Tibial artery (tissue), 4 donors: Measurements from ENCODE around the gene SMTNL2.

Source experiments
- DNase-seq, 2 donors: peaks; one replicate each; pipeline ENCODE4 v3.0.0-alpha.2; 2019
- H3K27ac ChIP-seq, 2 donors: fragments of 200-600 bp; sonication (generic) in 1 of 2; 1 replicate in 1 of 2; 2 replicates in 1 of 2; pipeline ENCODE4 v1.5.1; 2018 to 2019; ENCODE audit warnings: mild to moderate bottlenecking in 1 of 2
- H3K27me3 ChIP-seq, 2 donors: fragments of 200-600 bp; sonication (generic) in 1 of 2; one replicate each; pipeline versions ENCODE4 v1.5.1 to v1.6.0; 2016 to 2019
- H3K36me3 ChIP-seq, 3 donors: fragments of 200-600 bp; sonication (generic) in 2 of 3; one replicate each; pipeline ENCODE4 v1.5.1; 2016 to 2019; ENCODE audit warnings: mild to moderate bottlenecking in 2 of 3
- H3K4me1 ChIP-seq, 4 donors: fragments of 200-600 bp; sonication (generic) in 2 of 4; 1 replicate in 3 of 4; 2 replicates in 1 of 4; pipeline ENCODE4 v1.5.1; 2016 to 2019
- H3K4me3 ChIP-seq, 2 donors: fragments of 200-600 bp; sonication (generic) in 1 of 2; 1 replicate in 1 of 2; 2 replicates in 1 of 2; pipeline ENCODE4 v1.5.1; 2018 to 2019; ENCODE audit warnings: mild to moderate bottlenecking in 2 of 2
- H3K9me3 ChIP-seq, 3 donors: fragments of 200-600 bp; sonication (generic) in 1 of 3; one replicate each; pipeline ENCODE4 v1.5.1; 2016 to 2019
- intact Hi-C: fragments of 100-400 bp; cut with DNase I; formaldehyde crosslinking; loops from one replicate; pipeline ENCODE4 v1.15.0; 2023; ENCODE audit warnings: low total_unique reads
- TF ChIP-seq, protein P1 (sequence below), 2 experiments: fragments of 200-600 bp in 1 of 2; fragments of 450-650 bp in 1 of 2; IDR thresholded peaks; one replicate each; pipeline ENCODE4 v1.5.1; 2017 to 2019; ENCODE audit warnings: antibody characterized with exemption in 2 of 2, mild to moderate bottlenecking in 1 of 2, moderate library complexity in 1 of 2

Gene SMTNL2

DNA sequence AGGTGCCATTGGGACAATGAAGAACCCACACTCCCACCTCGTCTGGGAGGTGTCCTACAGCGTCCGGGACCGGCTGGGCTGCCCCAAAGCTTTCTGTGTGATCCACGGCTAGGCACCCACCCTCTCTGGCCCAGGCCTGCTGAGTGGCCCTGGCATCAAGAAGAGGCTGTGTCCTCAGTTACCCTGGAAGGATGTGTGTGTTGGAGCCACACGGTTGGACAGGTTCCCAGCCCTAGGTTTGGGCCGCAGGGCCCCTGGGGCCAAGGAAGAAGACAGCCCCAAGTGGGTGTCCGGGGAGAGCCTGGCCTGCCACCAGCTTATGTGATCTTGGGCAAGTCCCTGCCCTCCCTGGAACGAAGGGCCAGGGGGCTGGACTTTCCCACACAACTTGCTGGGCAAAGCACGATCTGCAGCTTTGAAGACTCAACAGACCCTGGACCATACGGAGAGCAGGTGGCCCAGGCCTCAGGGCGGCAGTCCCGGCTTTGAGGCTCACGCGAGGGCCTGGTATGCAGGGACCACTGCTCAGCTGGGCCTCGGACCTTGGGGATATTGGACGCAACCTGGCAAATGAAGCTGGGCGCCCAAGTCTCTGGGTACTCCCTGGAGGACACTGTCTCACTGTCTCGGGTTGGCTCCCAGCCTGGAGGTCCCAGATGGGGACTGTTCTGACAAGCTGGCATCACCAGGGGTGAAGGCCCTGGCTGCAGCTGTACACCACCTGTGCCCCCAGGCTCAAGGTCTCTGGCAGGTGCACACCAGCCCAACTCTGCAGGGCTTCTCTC lies 46.7 kb upstream of the SMTNL2 start:
- no peak overlapping the region for H3K4me3 ChIP-seq
- no peak for DNase-seq
- intact Hi-C loops: no loop called here
- TF ChIP-seq, protein P1, sequence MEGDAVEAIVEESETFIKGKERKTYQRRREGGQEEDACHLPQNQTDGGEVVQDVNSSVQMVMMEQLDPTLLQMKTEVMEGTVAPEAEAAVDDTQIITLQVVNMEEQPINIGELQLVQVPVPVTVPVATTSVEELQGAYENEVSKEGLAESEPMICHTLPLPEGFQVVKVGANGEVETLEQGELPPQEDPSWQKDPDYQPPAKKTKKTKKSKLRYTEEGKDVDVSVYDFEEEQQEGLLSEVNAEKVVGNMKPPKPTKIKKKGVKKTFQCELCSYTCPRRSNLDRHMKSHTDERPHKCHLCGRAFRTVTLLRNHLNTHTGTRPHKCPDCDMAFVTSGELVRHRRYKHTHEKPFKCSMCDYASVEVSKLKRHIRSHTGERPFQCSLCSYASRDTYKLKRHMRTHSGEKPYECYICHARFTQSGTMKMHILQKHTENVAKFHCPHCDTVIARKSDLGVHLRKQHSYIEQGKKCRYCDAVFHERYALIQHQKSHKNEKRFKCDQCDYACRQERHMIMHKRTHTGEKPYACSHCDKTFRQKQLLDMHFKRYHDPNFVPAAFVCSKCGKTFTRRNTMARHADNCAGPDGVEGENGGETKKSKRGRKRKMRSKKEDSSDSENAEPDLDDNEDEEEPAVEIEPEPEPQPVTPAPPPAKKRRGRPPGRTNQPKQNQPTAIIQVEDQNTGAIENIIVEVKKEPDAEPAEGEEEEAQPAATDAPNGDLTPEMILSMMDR (IDR thresholded peaks at IDR 0.05): no peak
- H3K27me3 ChIP-seq: peaks cover 0 to 6% of the 10 kb centered on the region in 2 donors
- H3K9me3 ChIP-seq: no peaks in the 10 kb centered on the region
- peaks cover 10 to 66% (median 32%) of the 10 kb centered on the region in 4 donors for H3K4me1 ChIP-seq
- peaks cover 11 to 51% (median 41%) of the 10 kb centered on the region in 3 donors for H3K36me3 ChIP-seq
- H3K27ac ChIP-seq: peak overlapping the region; percentile 58 to 77

DNA sequence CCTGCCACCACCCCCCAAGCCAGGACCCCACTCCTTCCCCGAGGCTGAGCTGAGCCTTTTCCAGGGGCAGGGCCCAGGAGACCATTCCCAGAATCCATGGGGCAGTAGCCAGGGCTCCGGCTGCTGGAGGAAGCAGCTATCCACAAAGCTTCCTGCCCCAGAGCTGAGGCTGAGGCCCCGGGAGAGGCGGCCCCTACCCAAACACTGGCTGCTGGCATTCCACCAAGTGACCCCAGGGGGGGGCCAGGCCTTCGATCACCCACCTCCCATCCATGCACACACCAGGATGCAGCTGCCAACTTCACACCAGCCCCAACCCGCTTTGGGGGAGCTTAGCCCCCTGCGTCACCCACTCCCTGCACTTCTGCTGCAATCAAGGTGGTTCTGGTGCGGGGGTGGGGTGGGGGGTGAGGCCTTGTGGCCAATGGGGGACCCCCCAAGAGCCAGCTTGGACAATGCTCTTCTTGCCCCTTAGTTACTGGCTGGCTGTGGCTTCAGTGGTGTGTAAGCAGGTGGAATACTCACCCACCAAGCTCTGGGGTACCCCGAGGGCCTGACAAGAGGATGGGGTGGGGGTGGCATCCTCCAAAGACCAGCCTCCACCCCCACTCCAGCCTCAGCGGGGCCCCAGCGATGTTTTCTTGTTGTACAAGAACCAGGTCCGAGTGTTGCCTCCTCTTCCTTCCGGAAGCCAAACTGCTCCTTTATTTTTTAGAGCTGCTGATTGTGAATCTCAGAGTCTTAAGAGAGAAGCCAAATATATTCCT lies 45.9 kb upstream of the SMTNL2 start:
- intact Hi-C loops: no loop called here
- Histone ChIP-seq H3K4me1 (peaks cover 10 to 66% (median 32%) of the 10 kb centered on the region in 4 donors), H3K27ac (peak overlapping the region; percentile 58 to 77), H3K4me3 (no peak overlapping the region), H3K36me3 (peaks cover 17 to 58% (median 49%) of the 10 kb centered on the region in 3 donors), H3K9me3 (no peaks in the 10 kb centered on the region), H3K27me3 (peaks cover 0 to 4% of the 10 kb centered on the region in 2 donors)
- no peak for DNase-seq
- TF ChIP-seq, protein P1 (IDR thresholded peaks at IDR 0.05): no peak

DNA sequence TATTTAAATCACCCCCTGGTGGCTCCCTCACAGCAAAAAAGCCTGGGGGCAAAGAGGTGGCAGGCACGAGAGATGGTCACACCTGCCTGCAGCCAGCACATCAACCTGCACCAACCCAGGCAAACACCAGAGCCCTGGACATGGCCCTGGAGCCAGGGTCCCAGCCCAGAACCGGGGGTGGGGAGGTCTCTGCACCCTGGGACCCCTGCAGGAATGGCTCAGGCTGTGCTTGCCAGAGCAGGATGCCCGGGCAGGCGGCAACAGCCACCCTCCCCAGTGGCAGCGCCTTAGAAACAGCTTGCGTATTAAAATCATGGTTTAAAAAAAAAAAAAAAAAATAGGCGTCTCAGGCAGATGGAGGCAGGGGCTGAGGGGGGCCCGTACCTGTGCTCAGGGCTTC lies 45.3 kb upstream of the SMTNL2 start:
- Histone ChIP-seq H3K27me3 (no peaks in the 10 kb centered on the region), H3K27ac (peak overlapping the region in 1 of 2 donors; percentile 58), H3K4me1 (peaks cover 10 to 65% (median 32%) of the 10 kb centered on the region in 4 donors), H3K4me3 (no peak overlapping the region), H3K36me3 (peaks cover 19 to 64% (median 55%) of the 10 kb centered on the region in 3 donors), H3K9me3 (no peaks in the 10 kb centered on the region)
- DNase-seq: no peak
- TF ChIP-seq, protein P1 (IDR thresholded peaks at IDR 0.05): no peak
- intact Hi-C loops: no loop called here

DNA sequence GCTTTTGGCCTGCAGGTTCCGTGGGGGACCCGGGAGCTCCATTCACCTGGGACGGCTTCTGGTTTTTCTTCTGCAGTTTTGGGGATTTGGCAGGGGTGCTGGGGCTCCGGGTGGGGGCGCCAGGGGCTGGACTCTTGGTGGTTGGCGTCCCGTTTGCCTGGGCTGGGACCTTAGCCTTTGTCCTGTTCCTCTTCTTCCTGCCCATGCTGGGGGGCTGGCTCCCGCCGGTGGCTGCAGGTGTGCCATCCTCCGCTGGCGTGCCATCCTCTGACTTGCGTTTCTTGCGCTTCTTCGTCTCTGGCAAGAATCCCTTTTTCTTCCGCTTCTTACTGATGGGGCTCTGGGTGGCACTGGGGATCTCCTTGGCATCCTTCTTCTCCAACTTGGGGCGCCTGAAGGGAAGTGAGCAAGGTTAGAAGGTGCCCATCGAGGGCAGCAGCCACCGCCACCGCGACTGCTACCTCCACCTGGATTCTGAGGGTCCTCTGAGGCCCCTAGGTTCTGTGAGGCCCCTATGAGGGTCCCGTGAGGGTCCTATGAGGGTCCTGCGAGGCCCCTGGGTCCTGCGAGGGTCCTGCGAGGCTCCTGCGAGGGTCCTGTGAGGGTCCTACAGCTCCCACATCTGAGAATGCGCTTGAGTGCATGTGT lies 44.6 kb upstream of the SMTNL2 start:
- Histone ChIP-seq H3K4me3 (no peak overlapping the region), H3K36me3 (peaks cover 26 to 71% (median 62%) of the 10 kb centered on the region in 3 donors), H3K27ac (no peak overlapping the region), H3K9me3 (no peaks in the 10 kb centered on the region), H3K27me3 (no peaks in the 10 kb centered on the region), H3K4me1 (peaks cover 10 to 58% (median 32%) of the 10 kb centered on the region in 4 donors)
- TF ChIP-seq, protein P1 (IDR thresholded peaks at IDR 0.05): no peak
- no peak for DNase-seq
- intact Hi-C loops: loop anchor here (10.0 kb wide), 1 partner anchor 115 kb away; no protein-coding TSS in a partner anchor

DNA sequence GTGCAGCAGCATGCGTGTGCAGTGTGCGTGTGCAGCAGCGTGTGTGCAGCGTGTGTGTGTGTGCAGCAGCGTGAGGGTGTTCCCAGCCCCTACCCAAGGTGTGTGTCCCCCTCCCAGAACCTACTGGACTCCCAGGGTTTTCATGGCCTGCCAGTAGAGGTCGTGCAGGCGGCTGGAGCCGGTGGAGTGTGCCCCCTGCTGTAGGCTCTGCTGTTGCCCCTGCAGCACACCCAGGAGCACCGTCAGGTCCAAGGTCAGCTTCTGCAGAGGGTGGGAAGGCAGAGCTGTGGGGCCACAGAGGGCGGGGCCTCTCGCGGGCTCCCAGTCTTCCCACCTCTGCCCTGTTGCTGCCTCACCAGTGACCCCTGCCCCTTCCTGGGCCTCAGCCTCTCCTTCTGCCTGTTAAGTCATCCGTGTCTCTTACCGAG lies 44.1 kb upstream of the SMTNL2 start:
- Histone ChIP-seq H3K9me3 (no peaks in the 10 kb centered on the region), H3K36me3 (peaks cover 29 to 77% (median 66%) of the 10 kb centered on the region in 3 donors), H3K4me1 (peaks cover 10 to 52% (median 32%) of the 10 kb centered on the region in 4 donors), H3K27ac (no peak overlapping the region), H3K27me3 (no peaks in the 10 kb centered on the region), H3K4me3 (no peak overlapping the region)
- DNase-seq: no peak
- TF ChIP-seq, protein P1 (IDR thresholded peaks at IDR 0.05): no peak
- intact Hi-C loops: loop anchor here (10.0 kb wide), 1 partner anchor 115 kb away; no protein-coding TSS in a partner anchor
